Stimulated activated CD8-positive, alpha-beta memory T cell treated with anti-CD3 and anti-CD28 coated beads, Interleukin-15, amount 100 ng/mL, for 1 hour (primary cell): ENCODE results near the gene DERA.
"Not testable (repeated sequence)": the region's sequence is repeated elsewhere in the genome, so short reads cannot be mapped to it uniquely, and the experiment has no call there.

Experiments used
- DNase-seq: peaks from one replicate; pipeline ENCODE4 v3.0.0-alpha.2; 2020; ENCODE audit warnings: low read depth

The DERA gene

GRCh38 chr12:15963271-15963670, 52.1 kb downstream of the DERA start:
- DNase-seq, result no peak

- DNase-seq, result no peak
Measured at GRCh38 chr12:15966426-15966825, 55.3 kb downstream of the DERA start.

DNA sequence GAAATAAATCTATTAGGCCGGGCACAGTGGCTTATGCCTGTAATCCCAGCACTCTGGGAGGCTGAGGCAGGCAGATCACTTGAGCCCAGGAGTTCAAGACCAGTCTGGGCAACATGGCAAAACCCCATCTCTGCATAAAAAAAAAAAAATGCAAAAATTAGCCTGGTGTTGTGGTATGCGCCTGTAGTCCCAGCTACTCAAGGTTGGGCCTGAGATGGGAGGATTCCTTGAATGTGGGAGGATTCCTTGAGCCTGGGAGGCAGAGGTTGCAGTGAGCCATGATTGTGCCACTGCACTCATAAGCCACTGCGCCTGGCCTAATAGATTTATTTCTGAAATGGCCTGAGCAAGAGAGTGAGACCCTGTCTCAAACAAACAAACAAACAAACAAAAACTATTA, 55.9 kb downstream of the DERA start:
- DNase-seq, result not testable (repeated sequence)

GRCh38 chr12:15971211-15971610, 60.1 kb downstream of the DERA start:
- no peak for DNase-seq

- no peak for DNase-seq
Measured at GRCh38 chr12:15972894-15973293, 61.8 kb downstream of the DERA start.

DNA sequence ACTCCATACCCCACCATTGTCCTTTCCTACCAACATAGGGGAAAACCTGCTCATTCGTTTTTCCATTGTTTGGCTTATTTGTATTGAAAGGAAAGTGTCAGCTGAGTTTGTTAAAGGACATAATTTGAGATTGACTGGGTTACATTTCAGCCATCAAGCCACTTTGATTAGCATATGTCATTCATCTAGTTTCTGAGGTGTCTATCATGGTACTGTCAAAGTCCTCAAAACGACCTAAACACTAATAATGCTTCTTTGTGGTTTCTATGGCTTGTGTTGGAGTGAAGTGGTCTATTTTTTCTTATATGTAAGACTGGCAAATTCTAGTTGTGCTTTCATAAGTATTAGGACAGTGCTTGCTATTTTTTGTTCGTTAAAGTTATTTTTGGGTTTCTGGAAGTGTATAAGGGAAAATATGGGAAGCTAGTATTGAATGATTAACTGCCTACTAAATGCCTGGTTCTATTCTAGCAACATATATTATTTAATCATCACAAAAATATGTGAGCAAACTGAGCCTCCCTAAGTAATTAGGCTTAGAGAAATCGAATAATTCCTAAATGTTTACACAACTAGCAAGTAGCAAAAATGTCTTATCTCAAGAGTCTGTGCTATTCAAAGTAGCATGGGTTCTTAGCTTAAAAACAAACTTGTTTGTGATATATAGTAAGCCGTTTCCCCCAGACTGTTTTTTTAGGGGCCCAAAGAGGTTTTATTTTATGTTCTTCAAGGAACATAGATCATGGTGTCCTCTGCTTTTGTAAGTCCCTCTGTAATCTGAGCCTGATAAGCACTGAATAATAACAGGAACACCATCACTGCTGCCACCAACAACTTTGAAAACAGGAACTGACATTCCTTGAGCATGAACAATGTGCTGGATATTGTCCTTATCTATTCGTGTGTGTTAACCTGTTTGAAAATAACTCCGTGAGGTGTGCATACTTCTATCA, 67.1 kb downstream of the DERA start:
- DNase-seq, result no peak

DNA sequence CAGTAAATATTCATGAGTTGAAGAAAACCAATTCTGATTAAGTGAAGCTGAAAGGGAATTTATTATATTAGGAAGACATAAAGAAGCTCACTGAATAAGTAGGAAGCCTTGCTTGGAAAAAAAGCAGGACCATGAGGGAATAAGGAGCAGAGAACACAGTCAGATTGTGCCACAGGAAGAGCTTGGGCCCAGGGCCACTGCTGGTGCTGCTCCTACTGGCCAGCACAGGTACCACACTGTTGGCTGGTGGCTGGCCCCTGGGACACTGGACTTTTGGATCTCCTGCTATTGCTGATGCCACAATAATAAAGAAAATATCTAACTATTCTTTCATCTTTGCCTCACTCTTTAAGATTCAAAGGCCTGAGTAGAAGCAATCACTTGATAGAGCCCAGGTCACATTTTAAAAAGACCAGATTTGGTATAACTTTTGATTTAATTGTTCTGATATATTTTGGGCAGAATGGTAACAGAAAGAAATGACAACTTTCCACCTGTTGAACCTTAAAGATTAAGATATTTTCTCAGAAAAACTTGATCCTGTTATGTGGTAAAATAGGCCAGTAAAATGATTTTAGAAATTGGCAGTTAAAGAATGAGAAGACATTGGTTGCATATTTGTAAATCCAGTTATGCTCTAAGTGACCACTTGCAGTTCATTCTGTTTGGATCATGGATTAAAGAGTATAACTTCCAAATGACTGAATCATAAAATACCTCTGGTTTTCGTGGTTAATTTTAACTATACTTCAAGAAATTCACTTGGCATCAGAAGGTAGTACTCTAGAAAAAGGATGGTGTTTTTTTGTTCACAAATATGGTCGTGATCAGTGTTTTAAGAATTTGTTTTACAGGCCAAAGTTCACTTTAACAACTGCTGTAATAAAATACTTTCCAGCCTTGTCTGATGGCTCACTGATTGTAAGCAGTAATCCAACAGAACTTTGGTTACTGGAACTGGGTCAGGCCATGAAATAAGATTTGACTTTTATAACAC, 68.3 kb downstream of the DERA start:
- DNase-seq, result no peak

- no peak for DNase-seq
Measured at GRCh38 chr12:15982071-15982470, 70.9 kb downstream of the DERA start.

DNA sequence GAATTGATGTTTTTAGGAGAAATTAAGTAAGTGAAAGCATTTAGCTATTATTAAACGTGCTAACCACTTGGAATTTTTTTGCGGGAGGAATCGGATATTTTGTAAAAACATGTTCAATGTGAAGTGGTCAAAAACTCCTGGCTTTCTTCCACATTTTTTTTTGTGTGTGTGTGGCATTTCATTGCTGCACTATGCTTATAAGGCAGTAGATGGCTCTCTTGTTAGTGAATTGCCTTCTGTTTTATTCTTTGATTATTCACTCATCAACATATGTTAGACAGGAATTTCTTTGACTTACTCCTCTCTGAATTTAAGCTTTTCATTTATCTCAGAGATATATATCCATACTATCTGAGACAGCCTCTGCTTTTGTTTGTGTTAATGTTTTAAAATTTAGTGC, 71.3 kb downstream of the DERA start:
- DNase-seq, result no peak

- DNase-seq, result no peak
Measured at GRCh38 chr12:15982921-15983320, 71.8 kb downstream of the DERA start.

DNA sequence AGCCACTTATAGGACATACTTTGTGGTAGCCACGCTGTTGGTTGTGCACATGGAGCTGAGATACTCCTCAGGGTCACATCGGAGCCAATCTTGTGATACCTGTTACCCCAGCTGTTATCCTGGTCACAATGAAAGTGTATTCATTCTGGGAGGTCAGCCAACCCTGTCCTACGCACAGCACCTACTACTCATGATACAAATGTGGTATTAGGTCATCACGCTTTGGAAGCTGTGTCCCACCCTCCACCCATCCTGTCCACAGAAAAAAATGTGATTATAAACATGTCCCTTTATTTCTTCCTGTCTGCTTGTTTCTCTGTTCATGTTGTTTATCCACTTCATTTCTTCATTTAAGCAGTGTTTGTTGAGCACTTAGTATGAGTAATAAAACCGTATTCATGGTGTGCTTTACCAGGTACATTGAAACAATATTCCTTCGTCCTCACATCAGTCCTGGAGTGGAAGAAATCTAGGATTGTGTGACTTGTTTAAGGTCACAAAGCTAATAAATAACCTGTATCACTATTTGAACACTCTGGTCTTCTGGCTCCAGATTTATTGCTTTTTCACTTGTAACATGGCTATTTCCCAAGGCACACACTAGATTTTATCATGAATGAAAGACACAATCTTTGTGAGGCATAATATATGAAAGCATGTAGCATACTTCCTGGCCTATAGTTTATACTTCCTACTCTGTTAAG, 73.1 kb downstream of the DERA start:
- no peak for DNase-seq

DNA sequence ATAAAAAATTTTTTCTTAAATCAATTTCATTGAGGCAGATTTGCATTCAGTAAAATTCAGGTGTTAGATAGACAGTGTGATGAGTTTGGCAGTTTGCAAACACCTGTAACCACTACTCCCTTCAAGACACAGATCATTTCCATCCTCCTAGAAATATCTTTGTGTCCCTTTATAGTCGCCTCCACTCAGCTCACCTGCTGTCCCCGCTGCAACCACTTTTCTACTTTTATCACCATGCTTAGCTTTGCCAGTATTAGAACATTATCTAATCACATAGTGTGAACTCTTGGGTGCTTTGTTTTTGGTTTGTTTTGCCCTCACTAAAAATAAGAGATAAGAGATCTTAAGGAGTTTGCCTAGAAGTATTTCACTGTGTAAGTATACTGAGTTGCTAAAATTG, 73.8 kb downstream of the DERA start:
- no peak for DNase-seq

GRCh38 chr12:15987696-15988095, 76.6 kb downstream of the DERA start:
- no peak for DNase-seq

- DNase-seq, result no peak
Measured at GRCh38 chr12:15988983-15989755, 78.0 kb downstream of the DERA start.

DNA sequence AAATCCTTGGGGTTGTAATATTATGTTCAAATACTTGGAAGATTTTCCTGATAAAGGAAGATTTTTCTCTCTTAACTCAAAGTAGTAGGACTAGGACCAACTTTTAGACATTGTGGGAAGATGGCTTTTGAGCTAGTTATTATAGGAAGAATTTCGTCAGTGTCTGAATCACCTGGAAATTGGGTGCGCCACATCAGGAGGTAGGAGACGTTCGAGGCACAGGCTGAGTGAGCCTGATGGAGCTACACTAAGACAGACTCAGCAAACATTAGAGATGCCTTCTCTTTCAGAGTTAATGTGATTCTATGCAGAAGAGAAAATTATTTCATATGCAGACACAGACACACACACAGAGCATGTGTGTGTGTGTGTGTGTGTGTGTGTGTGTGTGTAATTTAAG, 84.7 kb downstream of the DERA start:
- DNase-seq, result no peak

GRCh38 chr12:15996254-15996653, 85.1 kb downstream of the DERA start:
- no peak for DNase-seq

DNA sequence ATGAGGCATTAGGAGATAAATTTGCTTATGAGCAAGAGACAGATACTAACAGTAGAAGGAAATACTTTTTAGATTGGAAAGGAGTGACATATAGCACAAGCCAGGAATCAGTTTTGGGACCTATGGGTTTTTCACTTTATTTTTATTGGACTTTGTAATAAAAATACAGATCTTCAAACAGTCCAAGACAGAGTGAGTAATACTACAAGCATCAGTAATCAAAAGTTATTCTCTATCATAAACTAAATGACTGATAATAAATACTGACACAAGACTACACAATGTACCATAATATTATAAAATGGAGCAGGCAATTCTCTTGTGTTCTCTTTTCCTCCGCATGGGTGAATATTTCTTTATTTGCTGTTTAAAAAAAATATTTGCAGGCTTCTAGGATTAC, 85.8 kb downstream of the DERA start:
- DNase-seq, result no peak

DNA sequence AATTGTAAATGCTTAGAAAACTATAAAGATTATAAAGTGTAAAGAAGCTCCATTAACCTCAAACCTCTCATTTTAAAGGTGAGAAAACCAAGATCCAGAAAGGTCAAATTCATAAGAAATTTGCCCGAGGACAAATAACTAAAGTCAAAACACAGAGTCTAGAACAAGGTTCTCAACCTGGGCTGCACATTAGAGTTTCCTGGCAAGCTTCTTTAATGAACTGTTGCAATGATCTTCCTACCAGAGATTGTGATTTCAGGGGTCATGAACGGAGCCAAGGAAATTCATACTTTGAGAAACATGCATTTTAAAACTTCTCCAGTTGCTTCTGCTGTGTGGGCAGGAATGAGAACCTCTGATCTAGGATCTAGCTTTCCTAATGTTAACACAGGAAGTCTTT, 86.8 kb downstream of the DERA start:
- no peak for DNase-seq

DNA sequence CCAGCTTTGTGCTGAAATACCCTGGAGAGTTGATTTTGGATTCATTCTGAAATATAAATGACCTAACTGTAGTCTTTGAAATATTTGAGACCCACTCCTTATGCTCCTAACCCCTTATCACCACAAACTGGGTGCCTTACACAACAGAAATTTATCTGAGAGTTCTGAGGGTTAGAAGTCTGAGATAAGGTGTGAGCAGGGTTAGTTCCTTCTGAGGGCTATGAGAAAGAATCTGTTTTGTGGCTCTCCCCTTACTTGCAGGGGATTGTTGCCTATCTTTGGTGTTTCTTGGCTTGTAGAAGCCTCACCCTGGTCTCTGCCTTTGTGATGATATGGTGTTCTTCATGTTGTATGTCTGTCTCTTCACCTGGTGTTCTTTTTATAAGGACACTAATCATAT, 91.7 kb downstream of the DERA start:
- no peak for DNase-seq

DNA sequence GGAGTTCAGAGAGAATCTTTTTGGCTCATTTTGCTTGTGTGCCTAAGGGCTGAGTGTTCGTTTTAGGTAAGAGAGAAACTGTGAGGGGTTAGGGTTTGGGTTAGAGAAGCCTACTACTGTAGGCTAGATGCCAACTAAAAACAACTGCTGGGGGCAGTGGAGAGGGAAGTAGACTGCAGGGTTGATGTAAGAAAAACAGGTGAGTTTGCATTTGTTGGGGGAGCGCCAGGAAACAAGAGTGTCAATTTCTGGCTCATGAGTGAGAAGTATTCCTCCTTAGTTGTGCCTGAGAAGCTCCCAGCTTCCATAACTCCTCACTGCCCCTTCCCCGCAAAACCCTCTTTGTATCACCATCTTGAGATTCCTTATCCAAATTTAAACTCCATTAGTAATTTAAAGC, 92.3 kb downstream of the DERA start:
- no peak for DNase-seq

GRCh38 chr12:16006752-16007151, 95.6 kb downstream of the DERA start:
- no peak for DNase-seq
